IMR-90 (cell line): ENCODE measurements around the gene SERTAD4.

Experiments
- POLR2A ChIP-seq: IDR thresholded peaks from 2 replicates; pipeline ENCODE4 v1.6.1; 2012; ENCODE audit warnings: mild to moderate bottlenecking, low read depth, low read length
- TF ChIP-seq, protein P1 (sequence below): conservative IDR thresholded peaks from 2 replicates; pipeline ENCODE4 v1.5.1; 2012; ENCODE audit warnings: mild to moderate bottlenecking, low read depth, low read length, improper control_type of control experiment

DNA sequence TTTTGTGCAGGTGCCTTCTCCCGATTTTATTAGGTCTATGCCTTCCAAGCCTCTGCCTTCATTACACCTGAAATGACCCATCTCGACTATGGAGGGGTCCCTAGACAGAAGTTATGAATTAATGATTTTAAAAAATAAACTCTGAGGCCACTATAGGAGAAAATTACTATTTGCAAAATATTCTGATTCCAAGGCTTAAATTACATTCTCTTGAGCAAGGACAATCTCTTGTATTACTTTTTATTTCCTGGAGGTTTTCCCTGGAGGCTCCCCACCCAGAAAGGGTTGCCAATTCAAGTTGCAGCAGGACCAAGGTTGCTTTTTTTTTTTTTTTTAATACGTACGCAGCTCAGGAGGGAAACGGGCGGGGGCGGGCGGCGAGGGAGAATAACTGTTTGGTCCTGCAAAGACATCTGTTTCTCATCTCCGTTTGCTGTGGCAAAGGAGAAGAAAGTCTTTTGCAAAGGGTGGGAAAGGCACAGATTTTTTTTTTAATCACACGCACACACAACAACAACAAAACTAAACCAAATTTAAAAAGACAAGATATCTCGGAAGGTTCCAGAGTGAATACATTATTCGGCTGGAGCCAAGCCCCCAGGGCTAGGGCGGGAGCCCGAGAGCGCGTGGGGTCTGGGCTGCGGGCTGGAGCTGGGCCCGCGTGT is 618 bp upstream of the SERTAD4 start:
- TF ChIP-seq, protein P1, sequence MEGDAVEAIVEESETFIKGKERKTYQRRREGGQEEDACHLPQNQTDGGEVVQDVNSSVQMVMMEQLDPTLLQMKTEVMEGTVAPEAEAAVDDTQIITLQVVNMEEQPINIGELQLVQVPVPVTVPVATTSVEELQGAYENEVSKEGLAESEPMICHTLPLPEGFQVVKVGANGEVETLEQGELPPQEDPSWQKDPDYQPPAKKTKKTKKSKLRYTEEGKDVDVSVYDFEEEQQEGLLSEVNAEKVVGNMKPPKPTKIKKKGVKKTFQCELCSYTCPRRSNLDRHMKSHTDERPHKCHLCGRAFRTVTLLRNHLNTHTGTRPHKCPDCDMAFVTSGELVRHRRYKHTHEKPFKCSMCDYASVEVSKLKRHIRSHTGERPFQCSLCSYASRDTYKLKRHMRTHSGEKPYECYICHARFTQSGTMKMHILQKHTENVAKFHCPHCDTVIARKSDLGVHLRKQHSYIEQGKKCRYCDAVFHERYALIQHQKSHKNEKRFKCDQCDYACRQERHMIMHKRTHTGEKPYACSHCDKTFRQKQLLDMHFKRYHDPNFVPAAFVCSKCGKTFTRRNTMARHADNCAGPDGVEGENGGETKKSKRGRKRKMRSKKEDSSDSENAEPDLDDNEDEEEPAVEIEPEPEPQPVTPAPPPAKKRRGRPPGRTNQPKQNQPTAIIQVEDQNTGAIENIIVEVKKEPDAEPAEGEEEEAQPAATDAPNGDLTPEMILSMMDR, result no peak
- TF ChIP-seq POLR2A, result no peak
